Muscle of leg (tissue), 11 donors: ENCODE results near the gene ATP6V1B1. TPM values are rescaled to one million over a fixed set of nuclear protein-coding genes. Genes with fewer than 3 reads are reported as not detected.
"Not testable (repeated sequence)": the region's sequence is repeated elsewhere in the genome, so short reads cannot be mapped to it uniquely, and the experiment has no call there.

Experiments used
- DNase-seq: peaks from one replicate; pipeline ENCODE4 v3.0.0; 2013
- H3K27ac ChIP-seq: one replicate; pipeline ENCODE4 v1.5.1; 2013; ENCODE audit warnings: mild to moderate bottlenecking, low read length, control low read depth
- H3K27me3 ChIP-seq: one replicate; pipeline ENCODE4 v1.6.1; 2013; ENCODE audit warnings: low read length; ENCODE audit not compliant: control insufficient read depth, insufficient read depth
- H3K36me3 ChIP-seq: one replicate; pipeline ENCODE4 v1.6.1; 2013; ENCODE audit warnings: low read length; ENCODE audit not compliant: control insufficient read depth, insufficient read depth
- H3K4me1 ChIP-seq: one replicate; pipeline ENCODE4 v1.6.1; 2013; ENCODE audit warnings: low read length; ENCODE audit not compliant: control insufficient read depth, insufficient read depth
- H3K4me3 ChIP-seq: one replicate; pipeline ENCODE4 v1.5.1; 2013; ENCODE audit warnings: low read length, control low read depth
- H3K9me3 ChIP-seq: replicated peaks from 2 replicates; pipeline ENCODE4 v1.6.1; 2013; ENCODE audit warnings: low read depth, low read length; ENCODE audit not compliant: control insufficient read depth
- WGBS: methylation state at CpG from one replicate; pipeline ENCODE4 v1.1.5; 2013; ENCODE audit warnings: missing lambda C conversion rate; ENCODE audit not compliant: insufficient coverage; 5-methylcytosine and 5-hydroxymethylcytosine counted together
- polyA plus RNA-seq, 8 donors: library from polyadenylated mRNA; unstranded; fragments of 120-200 nt; gene quantifications; one replicate each; pipeline versions ENCODE4 v1.2.1 to v1.2.3, GENCODE V29; 2013; ENCODE audit warnings: inconsistent platforms in 1 of 8, low replicate concordance in 1 of 8; ENCODE audit not compliant: insufficient read length in 8 of 8, insufficient read depth in 1 of 8
- total RNA-seq: library from RNA; stranded (reverse); fragments of 120-200 nt; gene quantifications from one replicate; pipeline ENCODE4 v1.2.4, GENCODE V29; 2013

Gene ATP6V1B1
- total and polyA plus RNA-seq, 9 donors = 0.30 to 2.7 (median 0.80) TPM

DNA sequence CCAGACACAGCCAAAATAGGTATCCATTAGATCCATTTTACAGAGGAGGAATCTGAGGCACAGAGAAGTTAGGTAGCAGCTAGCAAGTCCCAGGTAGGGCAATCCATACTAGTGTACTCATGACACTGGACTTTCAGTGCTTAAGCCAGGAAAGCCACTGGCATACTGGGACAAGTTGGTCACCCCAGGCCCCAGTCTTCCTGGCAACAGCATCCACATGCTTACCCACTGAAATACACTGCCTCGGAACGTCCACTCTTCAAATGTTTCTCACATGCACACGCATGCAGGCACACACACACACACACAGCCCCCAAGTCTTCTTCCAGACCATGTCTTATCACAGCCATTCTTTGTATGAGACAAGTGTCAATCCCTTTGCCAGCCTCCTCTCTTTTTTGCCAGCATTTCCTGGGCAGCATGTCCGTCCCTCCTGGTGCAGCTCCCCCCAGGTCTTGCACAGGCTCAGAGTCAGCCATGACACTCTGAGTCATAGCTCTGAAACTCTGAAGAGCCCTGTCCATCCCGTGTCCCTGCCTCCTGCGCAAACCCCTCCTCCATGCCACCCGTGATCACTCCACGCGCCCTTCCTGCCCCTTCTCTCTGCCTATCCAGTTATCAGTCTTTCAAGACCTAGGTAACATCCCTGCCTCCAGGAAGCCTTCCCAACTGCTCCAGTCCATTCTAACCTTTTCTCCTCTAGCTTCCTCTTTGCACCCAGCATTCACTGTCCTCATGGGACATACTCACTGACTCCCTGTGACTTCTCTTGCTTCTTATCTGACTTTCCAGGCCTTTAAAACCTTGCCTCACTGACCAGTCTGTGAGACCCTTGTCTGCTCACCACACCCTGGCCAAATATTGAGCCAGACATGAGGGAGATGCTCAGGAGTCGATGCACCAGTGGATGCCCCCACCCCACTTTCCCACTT lies 69.8 kb downstream of the ATP6V1B1 start:
- Histone ChIP-seq H3K4me3 (no peak overlapping the region), H3K4me1 (peaks cover 8% of the 10 kb centered on the region), H3K9me3 (no peaks in the 10 kb centered on the region), H3K36me3 (no peaks in the 10 kb centered on the region), H3K27me3 (peaks cover 14% of the 10 kb centered on the region), H3K27ac (no peak overlapping the region)
- no peak for DNase-seq
- 78% methylated on average over 9 of the region's 10 CpGs for WGBS

DNA sequence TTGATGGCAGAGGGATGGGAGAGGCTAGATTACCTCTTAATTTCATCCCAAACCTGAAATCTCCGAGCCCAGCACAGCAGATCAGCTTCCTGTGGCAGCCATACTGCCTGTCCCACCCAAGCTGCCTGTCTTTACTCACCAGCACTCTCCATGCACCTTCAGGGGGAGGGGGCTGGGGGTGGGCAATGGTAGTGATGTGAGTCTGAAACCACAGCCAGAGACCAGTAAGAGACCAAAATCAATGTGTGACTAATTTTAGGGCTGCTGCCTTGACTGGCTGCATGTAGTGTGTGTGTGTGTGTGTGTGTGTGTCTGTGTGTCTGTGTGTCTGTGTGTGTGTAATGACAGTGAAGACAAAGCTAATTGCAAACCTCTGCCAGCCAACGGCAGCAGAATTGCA lies 70.6 kb downstream of the ATP6V1B1 start:
- Histone ChIP-seq H3K27ac (no peak overlapping the region), H3K4me3 (no peak overlapping the region), H3K27me3 (peaks cover 13% of the 10 kb centered on the region), H3K4me1 (peaks cover 2% of the 10 kb centered on the region), H3K9me3 (no peaks in the 10 kb centered on the region), H3K36me3 (no peaks in the 10 kb centered on the region)
- DNase-seq = no peak
- WGBS = 50% methylated on average over 1 of the region's 2 CpGs

DNA sequence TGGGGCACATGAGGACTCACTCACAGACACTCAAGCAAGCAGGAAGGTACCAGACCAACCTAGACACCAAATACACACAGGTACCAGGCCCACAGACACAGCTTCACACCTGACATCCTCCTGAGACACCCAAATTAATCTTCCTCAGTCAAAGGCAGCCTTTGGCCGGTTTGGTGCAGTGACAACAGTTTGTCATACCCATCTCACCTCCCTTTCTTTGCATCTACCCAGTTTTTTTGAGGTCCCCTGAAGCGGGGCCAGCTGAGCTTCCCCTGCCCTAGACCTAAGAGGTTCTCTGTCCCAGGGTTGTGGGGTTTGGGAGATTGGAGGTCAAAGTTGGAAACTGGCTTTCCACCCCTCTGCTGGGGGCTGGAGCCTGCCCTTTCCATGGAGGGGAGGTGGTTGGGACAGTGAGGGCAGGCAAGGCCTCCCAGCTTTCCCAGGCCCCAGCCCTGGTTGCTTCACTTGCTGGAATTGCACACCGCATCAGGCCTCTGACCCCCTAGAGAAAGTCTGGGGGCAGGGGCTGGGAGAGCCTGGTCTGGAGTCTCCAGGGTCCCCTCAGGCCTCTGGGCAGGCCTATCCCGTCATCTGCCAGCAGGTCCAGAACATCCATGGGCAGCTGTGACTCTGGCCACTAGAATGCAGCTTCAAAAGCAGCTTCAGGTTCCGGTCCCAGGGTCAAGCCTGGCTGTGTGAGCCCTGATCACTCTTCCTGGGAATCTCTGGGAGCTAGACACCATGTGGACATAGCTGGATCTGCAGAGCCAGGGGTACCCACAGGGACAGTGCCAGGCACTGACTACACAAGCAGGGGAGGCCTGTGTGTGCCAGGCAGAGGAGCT lies 71.5 kb downstream of the ATP6V1B1 start:
- Histone ChIP-seq H3K36me3 (no peaks in the 10 kb centered on the region), H3K27ac (no peak overlapping the region), H3K27me3 (peaks cover 7% of the 10 kb centered on the region), H3K4me1 (no peaks in the 10 kb centered on the region), H3K9me3 (no peaks in the 10 kb centered on the region), H3K4me3 (no peak overlapping the region)
- no peak for DNase-seq
- 87% methylated on average over 3 of the region's 5 CpGs for WGBS

GRCh38 chr2:71008342-71008741 lies 72.6 kb downstream of the ATP6V1B1 start:
- no peak for DNase-seq
- Histone ChIP-seq H3K27me3 (peaks cover 4% of the 10 kb centered on the region), H3K4me1 (no peaks in the 10 kb centered on the region), H3K27ac (no peak overlapping the region), H3K36me3 (no peaks in the 10 kb centered on the region), H3K4me3 (no peak overlapping the region), H3K9me3 (no peaks in the 10 kb centered on the region)
- 83% methylated on average over 11 of the region's 13 CpGs for WGBS

GRCh38 chr2:71011786-71012185 lies 76.1 kb downstream of the ATP6V1B1 start:
- not testable (repeated sequence) for H3K27me3 ChIP-seq, H3K4me3 ChIP-seq, H3K9me3 ChIP-seq, H3K4me1 ChIP-seq, H3K27ac ChIP-seq, H3K36me3 ChIP-seq, DNase-seq
- WGBS = 11% methylated on average over 4 of the region's 6 CpGs

Other genes starting within 250 kb of the ATP6V1B1 start
- gene ADD2, start 167.7 kb upstream of the ATP6V1B1 start, total RNA-seq = 0.98 TPM
- gene ADD2, start 167.7 kb upstream of the ATP6V1B1 start, polyA plus RNA-seq = 1 to 10 TPM; 1.6 to 4.2 (median 2.4) TPM
- not detected for gene FIGLA, start 145.3 kb upstream of the ATP6V1B1 start, total RNA-seq
- gene FIGLA, start 145.3 kb upstream of the ATP6V1B1 start, polyA plus RNA-seq = not detected
- gene CLEC4F, start 115.3 kb upstream of the ATP6V1B1 start, total RNA-seq = 0.09 TPM
- gene CLEC4F, start 115.3 kb upstream of the ATP6V1B1 start, polyA plus RNA-seq = under 1 TPM in 7 of 8 donors, not detected in 1; 0.06 to 0.53 (median 0.15) TPM
- gene CD207, start 100.1 kb upstream of the ATP6V1B1 start, total RNA-seq = 0.13 TPM
- under 1 TPM in 5 of 8 donors, not detected in 3; 0.06 to 0.69 (median 0.11) TPM for gene CD207, start 100.1 kb upstream of the ATP6V1B1 start, polyA plus RNA-seq
- gene VAX2, start 35.3 kb upstream of the ATP6V1B1 start, total RNA-seq = 1.7 TPM
- gene VAX2, start 35.3 kb upstream of the ATP6V1B1 start, polyA plus RNA-seq = 1 to 10 TPM; 1.6 to 4.0 (median 3.1) TPM
- 0.80 TPM for gene ANKRD53, start 42.7 kb downstream of the ATP6V1B1 start, total RNA-seq
- gene ANKRD53, start 42.7 kb downstream of the ATP6V1B1 start, polyA plus RNA-seq = 1 to 10 TPM in 5 of 8 donors, under 1 TPM in 3; 0.72 to 2.0 (median 1.1) TPM
- 16.0 TPM for gene TEX261, start 59.0 kb downstream of the ATP6V1B1 start, total RNA-seq
- 10 to 100 TPM; 33.5 to 41.8 (median 36.9) TPM for gene TEX261, start 59.0 kb downstream of the ATP6V1B1 start, polyA plus RNA-seq
- gene NAGK, start 132.7 kb downstream of the ATP6V1B1 start, total RNA-seq = 67.6 TPM
- gene NAGK, start 132.7 kb downstream of the ATP6V1B1 start, polyA plus RNA-seq = 10 to 100 TPM; 65.3 to 84.8 (median 76.6) TPM
- gene MCEE, start 194.3 kb downstream of the ATP6V1B1 start, total RNA-seq = 32.8 TPM
- 10 to 100 TPM; 19.9 to 27.5 (median 23.3) TPM for gene MCEE, start 194.3 kb downstream of the ATP6V1B1 start, polyA plus RNA-seq
- gene MPHOSPH10, start 194.7 kb downstream of the ATP6V1B1 start, total RNA-seq = 21.3 TPM
- gene MPHOSPH10, start 194.7 kb downstream of the ATP6V1B1 start, polyA plus RNA-seq = 10 to 100 TPM; 28.9 to 38.3 (median 32.8) TPM